GM23338 (cell line): ENCODE results near the gene VWA3B. TPM values are rescaled to one million over a fixed set of nuclear protein-coding genes. Genes with fewer than 3 reads are reported as not detected.

Source experiments
- ATAC-seq: fragments of 200-7000 bp; cut with Tn5 transposase; 3 replicates; pipeline ENCODE4 v1.9.1; 2020
- DNase-seq: peaks from one replicate; pipeline ENCODE4 v3.0.0-alpha.2; 2015; ENCODE audit warnings: low spot score
- H2AFZ ChIP-seq: fragments of 200-600 bp; sonication (generic); 2 replicates; pipeline ENCODE4 v1.8.0; 2016; ENCODE audit warnings: antibody characterized with exemption, mild to moderate bottlenecking, moderate library complexity
- H3F3A ChIP-seq: fragments of 200-600 bp; sonication (generic); replicated peaks from 2 replicates; pipeline ENCODE4 v1.8.0; 2017; ENCODE audit warnings: antibody characterized with exemption, mixed run types, low read depth
- H3K27ac ChIP-seq: fragments of 200-600 bp; sonication (generic); 2 replicates; pipeline ENCODE4 v1.6.1; 2016; ENCODE audit warnings: low read depth
- H3K27me3 ChIP-seq: fragments of 200-600 bp; sonication (generic); 2 replicates; pipeline ENCODE4 v1.8.0; 2016; ENCODE audit warnings: mild to moderate bottlenecking, mixed run types, moderate library complexity; ENCODE audit not compliant: insufficient read depth
- H3K36me3 ChIP-seq: fragments of 200-600 bp; sonication (generic); 2 replicates; pipeline ENCODE4 v1.8.0; 2016; ENCODE audit warnings: mild to moderate bottlenecking; ENCODE audit not compliant: insufficient read depth
- H3K4me1 ChIP-seq: fragments of 200-600 bp; sonication (generic); 2 replicates; pipeline ENCODE4 v1.8.0; 2016; ENCODE audit warnings: mild to moderate bottlenecking, moderate library complexity; ENCODE audit not compliant: insufficient read depth
- H3K4me2 ChIP-seq: fragments of 200-600 bp; sonication (generic); 2 replicates; pipeline ENCODE4 v1.7.1; 2017; ENCODE audit warnings: mixed run types
- H3K4me3 ChIP-seq: fragments of 200-600 bp; sonication (generic); 2 replicates; pipeline ENCODE4 v1.6.1; 2016; ENCODE audit warnings: mixed run types
- H3K79me2 ChIP-seq: fragments of 200-600 bp; sonication (generic); replicated peaks from 2 replicates; pipeline ENCODE4 v1.8.0; 2017; ENCODE audit warnings: mild to moderate bottlenecking; ENCODE audit not compliant: insufficient read depth
- H3K9me2 ChIP-seq: fragments of 200-600 bp; sonication (generic); 2 replicates; pipeline ENCODE4 v1.8.0; 2017; ENCODE audit not compliant: insufficient read depth
- H4K20me1 ChIP-seq: fragments of 200-600 bp; sonication (generic); replicated peaks from 2 replicates; pipeline ENCODE4 v1.8.0; 2017; ENCODE audit warnings: mild to moderate bottlenecking; ENCODE audit not compliant: insufficient read depth
- H3K27ac Mint-ChIP-seq: 2 replicates; pipeline ENCODE4 v1.8.0; 2020; ENCODE audit warnings: inconsistent platforms, mild to moderate bottlenecking, moderate library complexity, mixed read lengths
- H3K27me3 Mint-ChIP-seq: 3 replicates; pipeline ENCODE4 v1.8.0; 2022; ENCODE audit warnings: low read depth, mild to moderate bottlenecking, moderate library complexity, mixed read lengths, inconsistent platforms; ENCODE audit not compliant: insufficient read depth, poor library complexity
- H3K36me3 Mint-ChIP-seq: 3 replicates; pipeline ENCODE4 v1.8.0; 2021; ENCODE audit warnings: low read depth, mild to moderate bottlenecking, inconsistent platforms, moderate library complexity, mixed read lengths
- H3K4me1 Mint-ChIP-seq: 3 replicates; pipeline ENCODE4 v1.8.0; 2020; ENCODE audit warnings: mild to moderate bottlenecking, inconsistent platforms, mixed read lengths
- H3K4me3 Mint-ChIP-seq: 3 replicates; pipeline ENCODE4 v1.8.0; 2021; ENCODE audit warnings: moderate library complexity, mild to moderate bottlenecking, inconsistent platforms, mixed read lengths
- H3K9me3 Mint-ChIP-seq: 3 replicates; pipeline ENCODE4 v1.8.0; 2020; ENCODE audit warnings: moderate library complexity, mild to moderate bottlenecking, inconsistent platforms, mixed read lengths
- CREB1 ChIP-seq: fragments of 250-450 bp; sonication (Bioruptor Pico); IDR thresholded peaks from 2 replicates; pipeline ENCODE4 v1.5.0; 2020; ENCODE audit warnings: low read depth, mild to moderate bottlenecking, moderate library complexity
- CTCF ChIP-seq, 2 experiments: fragments of 200-600 bp in 1 of 2; sonication (generic) in 1 of 2; conservative IDR thresholded peaks; 2 replicates each; pipeline versions ENCODE4 v1.5.1 to v1.6.1; 2016 to 2017; ENCODE audit warnings: antibody characterized with exemption in 2 of 2, low read depth in 2 of 2, mild to moderate bottlenecking in 2 of 2, moderate library complexity in 1 of 2
- EZH2 ChIP-seq: fragments of 200-600 bp; sonication (generic); IDR thresholded peaks from one replicate; pipeline ENCODE4 v1.8.0; 2017; ENCODE audit warnings: antibody characterized with exemption, mild to moderate bottlenecking, low read depth; ENCODE audit not compliant: unreplicated experiment
- EZH2phosphoT487 ChIP-seq: fragments of 200-600 bp; sonication (generic); IDR thresholded peaks from one replicate; pipeline ENCODE4 v1.8.1; 2018; ENCODE audit warnings: antibody characterized with exemption; ENCODE audit not compliant: unreplicated experiment
- JUNB ChIP-seq: IDR thresholded peaks from one replicate; pipeline ENCODE4 v1.6.1; 2016; ENCODE audit warnings: antibody characterized with exemption; ENCODE audit not compliant: unreplicated experiment
- NANOG ChIP-seq: IDR thresholded peaks from 2 replicates; pipeline ENCODE4 v1.6.1; 2016; ENCODE audit warnings: antibody characterized with exemption, borderline replicate concordance
- POLR2AphosphoS5 ChIP-seq: IDR thresholded peaks from 2 replicates; pipeline ENCODE4 v1.6.1; 2016; ENCODE audit warnings: antibody characterized with exemption, low read depth
- REST ChIP-seq: IDR thresholded peaks from one replicate; pipeline ENCODE4 v1.6.1; 2018; ENCODE audit warnings: antibody characterized with exemption; ENCODE audit not compliant: unreplicated experiment
- STAT1 ChIP-seq: IDR thresholded peaks from one replicate; pipeline ENCODE4 v1.6.1; 2016; ENCODE audit warnings: antibody characterized with exemption; ENCODE audit not compliant: unreplicated experiment
- ZNF114 ChIP-seq: fragments of 250-450 bp; sonication (Bioruptor Pico); IDR thresholded peaks from 2 replicates; pipeline ENCODE4 v1.5.0; 2020; ENCODE audit warnings: mild to moderate bottlenecking, moderate library complexity
- ZNF331 ChIP-seq: fragments of 250-450 bp; sonication (Bioruptor Pico); IDR thresholded peaks from 2 replicates; pipeline ENCODE4 v1.5.0; 2020; ENCODE audit warnings: low read depth, mild to moderate bottlenecking, moderate library complexity
- polyA plus RNA-seq: library from polyadenylated mRNA; unstranded; fragments of >200 nt; fragmentation: Nextera tagmentation; extraction: Ambion mirVana; gene quantifications from 2 replicates; pipeline ENCODE4 v1.2.1, GENCODE V29; 2016
- total RNA-seq: library from RNA; depleted of rRNA; stranded (reverse); fragments of >200 nt; shearing (Covaris generic); gene quantifications from 2 replicates; pipeline ENCODE4 v1.2.3, GENCODE V29; 2014
- TF ChIP-seq, protein P1 (sequence below): IDR thresholded peaks from 2 replicates; pipeline ENCODE4 v1.6.1; 2016; ENCODE audit warnings: antibody characterized with exemption
- TF ChIP-seq, protein P2 (sequence below): fragments of 250-450 bp; sonication (Bioruptor Pico); IDR thresholded peaks from 2 replicates; pipeline ENCODE4 v1.5.0; 2020; ENCODE audit warnings: mild to moderate bottlenecking, moderate library complexity

VWA3B gene
- total and polyA plus RNA-seq, 2 experiments from 2014 or later: not detected

DNA sequence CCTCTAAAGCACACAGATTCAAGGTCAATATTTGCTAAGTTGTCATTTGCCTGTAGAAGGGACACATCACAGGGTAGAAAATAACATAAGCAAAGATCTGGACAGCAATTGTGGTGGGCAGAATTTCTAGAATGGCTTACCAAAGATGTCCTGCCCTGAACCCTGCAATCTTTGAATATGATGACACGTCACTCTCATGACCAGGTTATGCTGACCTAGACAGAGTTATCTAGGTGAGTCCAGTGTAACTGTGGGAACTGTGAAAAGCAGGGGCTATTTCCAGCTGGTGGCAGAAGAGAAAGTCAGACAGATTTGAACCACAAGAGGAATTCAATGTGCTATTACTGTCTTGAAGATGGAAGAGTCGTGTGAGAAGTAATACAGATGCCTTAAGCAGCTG lies 147.0 kb downstream of the VWA3B start:
- H3K27me3 Mint-ChIP-seq: peaks cover 2% of the 10 kb centered on the region
- no peaks in the 10 kb centered on the region for H3K36me3 Mint-ChIP-seq
- H3K27ac Mint-ChIP-seq: no peak overlapping the region
- Histone ChIP-seq H3K27ac (no peak overlapping the region), H4K20me1 (no peaks in the 10 kb centered on the region), H3K4me1 (no peaks in the 10 kb centered on the region), H3K4me3 (no peak overlapping the region), H2AFZ (no peak overlapping the region), H3K9me2 (peaks cover 6% of the 10 kb centered on the region; the same call in 1 of the 2 replicates), H3K4me2 (no peak overlapping the region), H3F3A (no peaks in the 10 kb centered on the region), H3K36me3 (no peaks in the 10 kb centered on the region), H3K79me2 (no peaks in the 10 kb centered on the region), H3K27me3 (no peaks in the 10 kb centered on the region)
- no peaks in the 10 kb centered on the region; the same call in 2 of the 3 replicates for H3K9me3 Mint-ChIP-seq
- peaks cover 2% of the 10 kb centered on the region; the same call in 1 of the 3 replicates for H3K4me1 Mint-ChIP-seq
- TF ChIP-seq, protein P1, sequence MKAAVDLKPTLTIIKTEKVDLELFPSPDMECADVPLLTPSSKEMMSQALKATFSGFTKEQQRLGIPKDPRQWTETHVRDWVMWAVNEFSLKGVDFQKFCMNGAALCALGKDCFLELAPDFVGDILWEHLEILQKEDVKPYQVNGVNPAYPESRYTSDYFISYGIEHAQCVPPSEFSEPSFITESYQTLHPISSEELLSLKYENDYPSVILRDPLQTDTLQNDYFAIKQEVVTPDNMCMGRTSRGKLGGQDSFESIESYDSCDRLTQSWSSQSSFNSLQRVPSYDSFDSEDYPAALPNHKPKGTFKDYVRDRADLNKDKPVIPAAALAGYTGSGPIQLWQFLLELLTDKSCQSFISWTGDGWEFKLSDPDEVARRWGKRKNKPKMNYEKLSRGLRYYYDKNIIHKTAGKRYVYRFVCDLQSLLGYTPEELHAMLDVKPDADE: no peak
- TF ChIP-seq CTCF (conservative IDR thresholded peaks at IDR 0.05; ENCODE audit: low read depth in 2 of 2): no peak
- no peak for TF ChIP-seq EZH2phosphoT487
- TF ChIP-seq EZH2: no peak
- TF ChIP-seq, protein P2, sequence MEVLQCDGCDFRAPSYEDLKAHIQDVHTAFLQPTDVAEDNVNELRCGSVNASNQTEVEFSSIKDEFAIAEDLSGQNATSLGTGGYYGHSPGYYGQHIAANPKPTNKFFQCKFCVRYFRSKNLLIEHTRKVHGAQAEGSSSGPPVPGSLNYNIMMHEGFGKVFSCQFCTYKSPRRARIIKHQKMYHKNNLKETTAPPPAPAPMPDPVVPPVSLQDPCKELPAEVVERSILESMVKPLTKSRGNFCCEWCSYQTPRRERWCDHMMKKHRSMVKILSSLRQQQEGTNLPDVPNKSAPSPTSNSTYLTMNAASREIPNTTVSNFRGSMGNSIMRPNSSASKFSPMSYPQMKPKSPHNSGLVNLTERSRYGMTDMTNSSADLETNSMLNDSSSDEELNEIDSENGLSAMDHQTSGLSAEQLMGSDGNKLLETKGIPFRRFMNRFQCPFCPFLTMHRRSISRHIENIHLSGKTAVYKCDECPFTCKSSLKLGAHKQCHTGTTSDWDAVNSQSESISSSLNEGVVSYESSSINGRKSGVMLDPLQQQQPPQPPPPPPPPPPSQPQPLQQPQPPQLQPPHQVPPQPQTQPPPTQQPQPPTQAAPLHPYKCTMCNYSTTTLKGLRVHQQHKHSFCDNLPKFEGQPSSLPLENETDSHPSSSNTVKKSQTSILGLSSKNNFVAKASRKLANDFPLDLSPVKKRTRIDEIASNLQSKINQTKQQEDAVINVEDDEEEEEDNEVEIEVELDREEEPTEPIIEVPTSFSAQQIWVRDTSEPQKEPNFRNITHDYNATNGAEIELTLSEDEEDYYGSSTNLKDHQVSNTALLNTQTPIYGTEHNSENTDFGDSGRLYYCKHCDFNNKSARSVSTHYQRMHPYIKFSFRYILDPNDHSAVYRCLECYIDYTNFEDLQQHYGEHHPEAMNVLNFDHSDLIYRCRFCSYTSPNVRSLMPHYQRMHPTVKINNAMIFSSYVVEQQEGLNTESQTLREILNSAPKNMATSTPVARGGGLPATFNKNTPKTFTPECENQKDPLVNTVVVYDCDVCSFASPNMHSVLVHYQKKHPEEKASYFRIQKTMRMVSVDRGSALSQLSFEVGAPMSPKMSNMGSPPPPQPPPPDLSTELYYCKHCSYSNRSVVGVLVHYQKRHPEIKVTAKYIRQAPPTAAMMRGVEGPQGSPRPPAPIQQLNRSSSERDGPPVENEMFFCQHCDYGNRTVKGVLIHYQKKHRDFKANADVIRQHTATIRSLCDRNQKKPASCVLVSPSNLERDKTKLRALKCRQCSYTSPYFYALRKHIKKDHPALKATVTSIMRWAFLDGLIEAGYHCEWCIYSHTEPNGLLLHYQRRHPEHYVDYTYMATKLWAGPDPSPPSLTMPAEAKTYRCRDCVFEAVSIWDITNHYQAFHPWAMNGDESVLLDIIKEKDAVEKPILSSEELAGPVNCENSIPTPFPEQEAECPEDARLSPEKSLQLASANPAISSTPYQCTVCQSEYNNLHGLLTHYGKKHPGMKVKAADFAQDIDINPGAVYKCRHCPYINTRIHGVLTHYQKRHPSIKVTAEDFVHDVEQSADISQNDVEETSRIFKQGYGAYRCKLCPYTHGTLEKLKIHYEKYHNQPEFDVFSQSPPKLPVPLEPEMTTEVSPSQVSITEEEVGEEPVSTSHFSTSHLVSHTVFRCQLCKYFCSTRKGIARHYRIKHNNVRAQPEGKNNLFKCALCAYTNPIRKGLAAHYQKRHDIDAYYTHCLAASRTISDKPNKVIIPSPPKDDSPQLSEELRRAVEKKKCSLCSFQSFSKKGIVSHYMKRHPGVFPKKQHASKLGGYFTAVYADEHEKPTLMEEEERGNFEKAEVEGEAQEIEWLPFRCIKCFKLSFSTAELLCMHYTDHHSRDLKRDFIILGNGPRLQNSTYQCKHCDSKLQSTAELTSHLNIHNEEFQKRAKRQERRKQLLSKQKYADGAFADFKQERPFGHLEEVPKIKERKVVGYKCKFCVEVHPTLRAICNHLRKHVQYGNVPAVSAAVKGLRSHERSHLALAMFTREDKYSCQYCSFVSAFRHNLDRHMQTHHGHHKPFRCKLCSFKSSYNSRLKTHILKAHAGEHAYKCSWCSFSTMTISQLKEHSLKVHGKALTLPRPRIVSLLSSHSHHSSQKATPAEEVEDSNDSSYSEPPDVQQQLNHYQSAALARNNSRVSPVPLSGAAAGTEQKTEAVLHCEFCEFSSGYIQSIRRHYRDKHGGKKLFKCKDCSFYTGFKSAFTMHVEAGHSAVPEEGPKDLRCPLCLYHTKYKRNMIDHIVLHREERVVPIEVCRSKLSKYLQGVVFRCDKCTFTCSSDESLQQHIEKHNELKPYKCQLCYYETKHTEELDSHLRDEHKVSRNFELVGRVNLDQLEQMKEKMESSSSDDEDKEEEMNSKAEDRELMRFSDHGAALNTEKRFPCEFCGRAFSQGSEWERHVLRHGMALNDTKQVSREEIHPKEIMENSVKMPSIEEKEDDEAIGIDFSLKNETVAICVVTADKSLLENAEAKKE: no peak
- TF ChIP-seq CREB1 (CRISPR knock-in tag): no peak
- no peak for TF ChIP-seq POLR2AphosphoS5
- no peak for TF ChIP-seq NANOG
- no peak for TF ChIP-seq ZNF114
- no peak for TF ChIP-seq JUNB
- TF ChIP-seq REST: no peak
- no peak for TF ChIP-seq STAT1
- TF ChIP-seq ZNF331 (CRISPR knock-in tag): no peak
- H3K4me3 Mint-ChIP-seq: no peak overlapping the region
- ATAC-seq (no peak), DNase-seq (no peak)
